DMS153 treated with DMSO at 0.1 percent for 48 hours (cell line): ENCODE measurements around the gene PCBP3.
"Not testable (repeated sequence)": the region's sequence is repeated elsewhere in the genome, so short reads cannot be mapped to it uniquely, and the experiment has no call there.

Experiments
- DNase-seq: peaks from one replicate; lab custom pipeline; 2025; ENCODE audit not compliant: unreplicated experiment; lab: John Stamatoyannopoulos, UW

PCBP3 gene

GRCh38 chr21:45612665-45613019 lies 30.9 kb upstream of the PCBP3 start:
- DNase-seq, result not testable (repeated sequence)

GRCh38 chr21:45613396-45613795 lies 30.1 kb upstream of the PCBP3 start:
- DNase-seq, result no peak

GRCh38 chr21:45613881-45614280 lies 29.6 kb upstream of the PCBP3 start:
- no peak for DNase-seq

- no peak for DNase-seq
These were observed 28.3 kb upstream of the PCBP3 start for GRCh38 chr21:45615145-45615711.

- no peak for DNase-seq
These were observed 26.3 kb upstream of the PCBP3 start for GRCh38 chr21:45617021-45617921.

- no peak for DNase-seq
These were observed 25.2 kb upstream of the PCBP3 start for GRCh38 chr21:45618287-45618686.

- no peak for DNase-seq
These were observed 24.6 kb upstream of the PCBP3 start for GRCh38 chr21:45618846-45619485.

GRCh38 chr21:45620201-45620923 lies 23.2 kb upstream of the PCBP3 start:
- DNase-seq, result no peak

GRCh38 chr21:45621435-45622331 lies 21.8 kb upstream of the PCBP3 start:
- not testable (repeated sequence) for DNase-seq

GRCh38 chr21:45622416-45623097 lies 21.0 kb upstream of the PCBP3 start:
- no peak for DNase-seq

- DNase-seq, result no peak
These were observed 20.1 kb upstream of the PCBP3 start for GRCh38 chr21:45623436-45623835.

- not testable (repeated sequence) for DNase-seq
These were observed 17.4 kb upstream of the PCBP3 start for GRCh38 chr21:45626127-45626526.

GRCh38 chr21:45629046-45629981 lies 14.2 kb upstream of the PCBP3 start:
- no peak for DNase-seq

- no peak for DNase-seq
These were observed 13.3 kb upstream of the PCBP3 start for GRCh38 chr21:45630066-45630694.

GRCh38 chr21:45630876-45631275 lies 12.6 kb upstream of the PCBP3 start:
- no peak for DNase-seq

- DNase-seq, result no peak
These were observed 12.0 kb upstream of the PCBP3 start for GRCh38 chr21:45631540-45631939.

GRCh38 chr21:45632160-45632559 lies 11.4 kb upstream of the PCBP3 start:
- DNase-seq, result no peak

- DNase-seq, result no peak
These were observed 10.8 kb upstream of the PCBP3 start for GRCh38 chr21:45632637-45633251.
